T-helper 2 cell treated with Interferon-gamma antibody and Interleukin-4, amounts not matched to agents 5 μg/mL and 100 μg/mL, for 36 hours (primary cell): ENCODE data around the gene KCNQ2.

Source experiments
- DNase-seq: peaks from one replicate; pipeline ENCODE4 v3.0.0; 2021; ENCODE audit warnings: low spot score
- H3K27ac Mint-ChIP-seq: one replicate; pipeline ENCODE4 v1.8.0; 2021; ENCODE audit warnings: mild to moderate bottlenecking, mixed read lengths
- H3K27me3 Mint-ChIP-seq: one replicate; pipeline ENCODE4 v1.8.0; 2021; ENCODE audit warnings: low read depth, mixed read lengths
- H3K36me3 Mint-ChIP-seq: one replicate; pipeline ENCODE4 v1.8.0; 2021; ENCODE audit warnings: low read depth, mixed read lengths
- H3K4me1 Mint-ChIP-seq: one replicate; pipeline ENCODE4 v1.8.0; 2021; ENCODE audit warnings: low read depth, mixed read lengths
- H3K4me3 Mint-ChIP-seq: one replicate; pipeline ENCODE4 v1.8.0; 2022; ENCODE audit warnings: mild to moderate bottlenecking, moderate library complexity, mixed read lengths
- H3K9me3 Mint-ChIP-seq: one replicate; pipeline ENCODE4 v1.8.0; 2021; ENCODE audit warnings: mixed read lengths

The KCNQ2 gene

GRCh38 chr20:63355781-63356295 is 116.6 kb downstream of the KCNQ2 start:
- no peak overlapping the region for H3K4me3 Mint-ChIP-seq
- no peaks in the 10 kb centered on the region for H3K4me1 Mint-ChIP-seq
- H3K27me3 Mint-ChIP-seq, result peaks cover 4% of the 10 kb centered on the region
- DNase-seq, result no peak
- H3K36me3 Mint-ChIP-seq, result no peaks in the 10 kb centered on the region
- H3K9me3 Mint-ChIP-seq, result peaks cover under 1% of the 10 kb centered on the region
- no peak overlapping the region for H3K27ac Mint-ChIP-seq

- Mint-ChIP-seq H3K27me3 (no peaks in the 10 kb centered on the region), H3K27ac (no peak overlapping the region), H3K9me3 (peaks cover 8% of the 10 kb centered on the region), H3K4me3 (no peak overlapping the region), H3K4me1 (no peaks in the 10 kb centered on the region), H3K36me3 (no peaks in the 10 kb centered on the region)
- no peak for DNase-seq
Observed at GRCh38 chr20:63354636-63355350, 117.7 kb downstream of the KCNQ2 start.

GRCh38 chr20:63352811-63353221 is 119.6 kb downstream of the KCNQ2 start:
- H3K4me3 Mint-ChIP-seq, result no peak overlapping the region
- H3K9me3 Mint-ChIP-seq, result peaks cover 8% of the 10 kb centered on the region
- no peak for DNase-seq

GRCh38 chr20:63351811-63352591 is 120.5 kb downstream of the KCNQ2 start:
- H3K4me1 Mint-ChIP-seq, result no peaks in the 10 kb centered on the region
- no peak for DNase-seq
- no peak overlapping the region for H3K27ac Mint-ChIP-seq
- H3K27me3 Mint-ChIP-seq, result no peaks in the 10 kb centered on the region
- H3K4me3 Mint-ChIP-seq, result no peak overlapping the region
- H3K36me3 Mint-ChIP-seq, result no peaks in the 10 kb centered on the region
- H3K9me3 Mint-ChIP-seq, result peaks cover 8% of the 10 kb centered on the region

More at GRCh38 chr20:63352811-63353221, 119.6 kb downstream of the KCNQ2 start:
- H3K36me3 Mint-ChIP-seq, result no peaks in the 10 kb centered on the region
- no peak overlapping the region for H3K27ac Mint-ChIP-seq
- H3K4me1 Mint-ChIP-seq, result no peaks in the 10 kb centered on the region
- no peaks in the 10 kb centered on the region for H3K27me3 Mint-ChIP-seq

GRCh38 chr20:63351326-63351700 is 121.1 kb downstream of the KCNQ2 start:
- Mint-ChIP-seq H3K4me1 (no peaks in the 10 kb centered on the region), H3K9me3 (peaks cover 8% of the 10 kb centered on the region), H3K27ac (no peak overlapping the region), H3K4me3 (no peak overlapping the region), H3K36me3 (no peaks in the 10 kb centered on the region), H3K27me3 (no peaks in the 10 kb centered on the region)
- no peak for DNase-seq

GRCh38 chr20:63350597-63351325 is 121.7 kb downstream of the KCNQ2 start:
- Mint-ChIP-seq H3K36me3 (no peaks in the 10 kb centered on the region), H3K4me1 (no peaks in the 10 kb centered on the region), H3K27me3 (no peaks in the 10 kb centered on the region), H3K9me3 (peaks cover 8% of the 10 kb centered on the region), H3K4me3 (no peak overlapping the region), H3K27ac (no peak overlapping the region)
- no peak for DNase-seq
